HepG2 (cell line): ENCODE measurements around the gene MRPL20. TPM values are rescaled to one million over a fixed set of nuclear protein-coding genes. Genes with fewer than 3 reads are reported as not detected.

ENCODE experiments used
- JARID2 ChIP-seq: sonication (generic); formaldehyde crosslinking; IDR thresholded peaks from 2 replicates; pipeline ENCODE4 v1.8.1; 2023; ENCODE audit warnings: missing genetic modification reagents, inconsistent platforms; ENCODE audit not compliant: insufficient replicate concordance
- NFKB2 ChIP-seq: sonication (generic); formaldehyde crosslinking; IDR thresholded peaks from 2 replicates; pipeline ENCODE4 v1.4.0; 2020; ENCODE audit warnings: missing genetic modification reagents, borderline replicate concordance
- SP2 ChIP-seq: sonication (generic); formaldehyde crosslinking; IDR thresholded peaks from 2 replicates; pipeline ENCODE4 v1.5.1; 2020; ENCODE audit warnings: mild to moderate bottlenecking, missing genetic modification reagents
- ZBTB42 ChIP-seq: sonication (generic); formaldehyde crosslinking; IDR thresholded peaks from 2 replicates; pipeline ENCODE4 v1.5.0; 2020; ENCODE audit warnings: mild to moderate bottlenecking, missing genetic modification reagents
- ZNF513 ChIP-seq: sonication (generic); formaldehyde crosslinking; conservative IDR thresholded peaks from 2 replicates; pipeline ENCODE4 v1.5.0; 2020; ENCODE audit warnings: missing genetic modification reagents
- ZNF646 ChIP-seq: sonication (generic); formaldehyde crosslinking; IDR thresholded peaks from 2 replicates; pipeline ENCODE4 v1.9.0; 2021; ENCODE audit warnings: mild to moderate bottlenecking, missing genetic modification reagents
- polyA plus RNA-seq, 8 experiments: library from polyadenylated mRNA; depleted of rRNA in 3 of 8; stranded (reverse) in 7 of 8; unstranded in 1 of 8; fragments of >200 nt; fragmentation: Illumina TruSeq in 4 of 8; extraction: Trizol in 4 of 8; gene quantifications; 2 replicates each; pipeline versions ENCODE4 v1.2.1 to v1.2.3, GENCODE V29; 2011 to 2016; ENCODE audit warnings: low read depth in 4 of 8, missing spikeins in 1 of 8, mixed read lengths in 1 of 8; ENCODE audit not compliant: insufficient read depth in 1 of 8
- total RNA-seq, 5 experiments: library from RNA; depleted of rRNA; stranded (reverse); fragments of >200 nt; fragmentation: Illumina TruSeq; extraction: Trizol; gene quantifications; 2 replicates each; pipeline ENCODE4 v1.2.3, GENCODE V29; 2016; ENCODE audit warnings: low read depth in 1 of 5
- TF ChIP-seq, protein P1 (sequence below), 2 experiments: fragments of 450-650 bp in 1 of 2; sonication (generic) in 1 of 2; formaldehyde crosslinking in 1 of 2; IDR thresholded peaks; 2 replicates each; pipeline versions ENCODE4 v1.6.1 to v1.8.0; 2016 to 2022; ENCODE audit warnings: antibody characterized with exemption in 1 of 2, mild to moderate bottlenecking in 1 of 2, missing genetic modification reagents in 1 of 2
- TF ChIP-seq, protein P2 (sequence below): sonication (generic); formaldehyde crosslinking; IDR thresholded peaks from 2 replicates; pipeline ENCODE4 v1.8.0; 2022; ENCODE audit warnings: missing genetic modification reagents, mild to moderate bottlenecking, borderline replicate concordance

Gene MRPL20
- total and polyA plus RNA-seq, 2 of the 13 experiments (the other 11 are each of a cell fraction or from before 2014, with no cell fraction given), result 59.2 to 127 TPM

GRCh38 chr1:1421147-1421906 lies 14.2 kb upstream of the MRPL20 start, which contains the start of gene ANKRD65 (continued):
- TF ChIP-seq, protein P1, sequence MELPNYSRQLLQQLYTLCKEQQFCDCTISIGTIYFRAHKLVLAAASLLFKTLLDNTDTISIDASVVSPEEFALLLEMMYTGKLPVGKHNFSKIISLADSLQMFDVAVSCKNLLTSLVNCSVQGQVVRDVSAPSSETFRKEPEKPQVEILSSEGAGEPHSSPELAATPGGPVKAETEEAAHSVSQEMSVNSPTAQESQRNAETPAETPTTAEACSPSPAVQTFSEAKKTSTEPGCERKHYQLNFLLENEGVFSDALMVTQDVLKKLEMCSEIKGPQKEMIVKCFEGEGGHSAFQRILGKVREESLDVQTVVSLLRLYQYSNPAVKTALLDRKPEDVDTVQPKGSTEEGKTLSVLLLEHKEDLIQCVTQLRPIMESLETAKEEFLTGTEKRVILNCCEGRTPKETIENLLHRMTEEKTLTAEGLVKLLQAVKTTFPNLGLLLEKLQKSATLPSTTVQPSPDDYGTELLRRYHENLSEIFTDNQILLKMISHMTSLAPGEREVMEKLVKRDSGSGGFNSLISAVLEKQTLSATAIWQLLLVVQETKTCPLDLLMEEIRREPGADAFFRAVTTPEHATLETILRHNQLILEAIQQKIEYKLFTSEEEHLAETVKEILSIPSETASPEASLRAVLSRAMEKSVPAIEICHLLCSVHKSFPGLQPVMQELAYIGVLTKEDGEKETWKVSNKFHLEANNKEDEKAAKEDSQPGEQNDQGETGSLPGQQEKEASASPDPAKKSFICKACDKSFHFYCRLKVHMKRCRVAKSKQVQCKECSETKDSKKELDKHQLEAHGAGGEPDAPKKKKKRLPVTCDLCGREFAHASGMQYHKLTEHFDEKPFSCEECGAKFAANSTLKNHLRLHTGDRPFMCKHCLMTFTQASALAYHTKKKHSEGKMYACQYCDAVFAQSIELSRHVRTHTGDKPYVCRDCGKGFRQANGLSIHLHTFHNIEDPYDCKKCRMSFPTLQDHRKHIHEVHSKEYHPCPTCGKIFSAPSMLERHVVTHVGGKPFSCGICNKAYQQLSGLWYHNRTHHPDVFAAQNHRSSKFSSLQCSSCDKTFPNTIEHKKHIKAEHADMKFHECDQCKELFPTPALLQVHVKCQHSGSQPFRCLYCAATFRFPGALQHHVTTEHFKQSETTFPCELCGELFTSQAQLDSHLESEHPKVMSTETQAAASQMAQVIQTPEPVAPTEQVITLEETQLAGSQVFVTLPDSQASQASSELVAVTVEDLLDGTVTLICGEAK (IDR thresholded peaks at IDR 0.05), result no peak
- TF ChIP-seq, protein P1 (CRISPR knock-in tag; IDR thresholded peaks at IDR 0.05), result no peak
- TF ChIP-seq ZNF513 (CRISPR knock-in tag), result no peak
- TF ChIP-seq, protein P2, sequence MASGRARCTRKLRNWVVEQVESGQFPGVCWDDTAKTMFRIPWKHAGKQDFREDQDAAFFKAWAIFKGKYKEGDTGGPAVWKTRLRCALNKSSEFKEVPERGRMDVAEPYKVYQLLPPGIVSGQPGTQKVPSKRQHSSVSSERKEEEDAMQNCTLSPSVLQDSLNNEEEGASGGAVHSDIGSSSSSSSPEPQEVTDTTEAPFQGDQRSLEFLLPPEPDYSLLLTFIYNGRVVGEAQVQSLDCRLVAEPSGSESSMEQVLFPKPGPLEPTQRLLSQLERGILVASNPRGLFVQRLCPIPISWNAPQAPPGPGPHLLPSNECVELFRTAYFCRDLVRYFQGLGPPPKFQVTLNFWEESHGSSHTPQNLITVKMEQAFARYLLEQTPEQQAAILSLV (CRISPR knock-in tag), result peak; percentile 70; the same call in 1 of the 2 replicates
- TF ChIP-seq JARID2 (CRISPR knock-in tag), result no peak
- TF ChIP-seq ZBTB42 (CRISPR knock-in tag), result peak; percentile 39; the same call in 1 of the 2 replicates
- 0 out of 2 replicates have a peak, but pooled peaks have one; percentile 23 for TF ChIP-seq NFKB2 (CRISPR knock-in tag)
- TF ChIP-seq SP2, result no peak
- no peak for TF ChIP-seq ZNF646 (CRISPR knock-in tag)
